NCI-H748 (cell line): Measurements from ENCODE around the gene CENPU.
"Not testable (repeated sequence)": the region's sequence is repeated elsewhere in the genome, so short reads cannot be mapped to it uniquely, and the experiment has no call there.

Source experiments
- DNase-seq: peaks from one replicate; lab custom pipeline; 2025; ENCODE audit not compliant: unreplicated experiment; lab: John Stamatoyannopoulos, UW

CENPU gene

DNA sequence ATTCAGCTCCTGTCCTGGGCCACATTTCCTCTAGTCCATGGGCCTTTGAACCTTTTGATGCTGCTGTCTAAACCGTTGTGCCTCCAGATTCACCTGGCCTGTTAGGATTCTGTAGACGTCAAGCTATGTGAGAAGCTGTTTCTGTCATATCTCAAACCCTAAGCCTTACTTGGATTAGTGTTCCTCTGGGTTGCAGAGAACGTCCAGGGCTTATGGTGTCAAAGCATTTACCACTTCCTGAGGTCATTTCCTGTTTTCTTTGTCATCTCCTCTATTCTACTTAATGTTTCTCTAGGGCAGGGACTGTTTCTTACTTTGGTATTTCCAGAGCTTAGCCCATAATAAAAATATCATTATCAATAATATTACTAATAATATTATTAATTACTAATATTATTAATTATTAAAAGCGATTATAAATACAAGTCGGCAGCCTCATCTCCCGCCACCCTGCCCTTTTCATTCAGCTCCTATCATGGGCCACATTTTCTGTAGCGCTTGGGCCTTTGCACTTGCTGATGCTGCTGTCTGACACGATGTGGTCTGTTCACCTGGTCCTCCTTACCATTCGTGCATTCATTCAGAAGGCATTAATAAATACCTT is 65.3 kb downstream of the CENPU start:
- DNase-seq = no peak

- no peak for DNase-seq
These were observed 65.8 kb downstream of the CENPU start for GRCh38 chr4:184668096-184668495.

GRCh38 chr4:184666670-184667069 is 67.2 kb downstream of the CENPU start:
- no peak for DNase-seq

GRCh38 chr4:184664445-184665210 is 69.3 kb downstream of the CENPU start:
- DNase-seq = no peak

DNA sequence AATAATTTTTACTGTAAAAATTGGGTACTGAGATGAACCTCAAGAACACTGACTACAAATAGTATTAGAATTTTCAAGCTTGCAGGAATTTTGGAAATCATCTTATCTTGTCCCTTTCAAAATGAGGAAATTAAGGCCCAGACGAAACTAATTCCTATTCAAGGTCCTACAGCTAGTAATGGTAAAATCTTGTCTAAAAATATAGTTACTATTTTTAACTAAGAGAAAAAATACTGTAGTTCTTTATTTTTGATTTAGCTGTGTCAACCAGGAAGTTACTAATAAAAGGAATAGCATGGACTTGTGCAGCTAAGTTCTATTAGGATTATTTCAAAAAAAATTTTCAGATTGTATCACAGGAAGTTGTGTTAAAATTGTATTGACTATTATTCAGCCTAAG is 71.7 kb downstream of the CENPU start:
- no peak for DNase-seq

- DNase-seq = no peak
These were observed 72.9 kb downstream of the CENPU start for GRCh38 chr4:184660978-184661377.

GRCh38 chr4:184657820-184658219 is 76.1 kb downstream of the CENPU start:
- DNase-seq = not testable (repeated sequence)

DNA sequence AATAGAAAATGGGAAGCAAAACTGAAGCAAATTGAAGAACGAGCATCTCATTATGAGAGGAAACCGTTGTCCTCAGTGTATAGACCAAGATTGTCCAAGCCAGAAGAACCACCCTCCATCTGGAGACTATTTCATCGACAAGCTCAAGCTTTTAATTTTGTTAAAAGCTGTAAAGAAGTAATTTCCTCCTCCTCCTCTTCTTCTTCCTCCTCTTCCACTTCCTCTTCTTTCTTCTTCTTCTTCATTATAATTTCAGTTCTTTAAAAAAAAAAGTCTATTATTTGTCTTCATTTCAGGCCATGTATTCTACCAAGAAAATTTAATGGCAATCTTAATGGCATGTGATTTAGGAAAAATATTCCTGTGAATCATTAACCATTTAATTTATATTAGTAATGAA is 76.8 kb downstream of the CENPU start:
- DNase-seq = no peak

GRCh38 chr4:184655889-184656869 is 77.7 kb downstream of the CENPU start:
- no peak for DNase-seq

DNA sequence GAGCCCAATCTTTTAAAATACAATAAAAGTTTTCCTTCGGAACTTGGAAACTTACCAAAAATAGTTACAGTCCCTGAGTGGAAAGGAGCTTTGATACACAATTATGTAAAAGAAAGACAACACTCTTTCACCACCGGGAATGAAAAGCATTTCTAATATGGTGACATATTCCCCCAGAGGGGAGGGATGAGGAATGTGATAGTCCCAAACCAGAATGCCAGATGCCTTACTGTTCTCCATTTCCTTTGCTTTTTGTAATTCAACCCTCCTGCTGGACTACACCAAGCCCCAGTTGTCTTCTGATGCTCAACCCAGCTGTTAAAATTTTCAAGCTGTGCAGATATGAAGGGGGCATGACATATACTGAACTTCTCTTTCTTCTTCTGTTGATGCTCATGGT is 80.2 kb downstream of the CENPU start:
- DNase-seq = no peak

GRCh38 chr4:184652681-184653080 is 81.2 kb downstream of the CENPU start:
- not testable (repeated sequence) for DNase-seq

DNA sequence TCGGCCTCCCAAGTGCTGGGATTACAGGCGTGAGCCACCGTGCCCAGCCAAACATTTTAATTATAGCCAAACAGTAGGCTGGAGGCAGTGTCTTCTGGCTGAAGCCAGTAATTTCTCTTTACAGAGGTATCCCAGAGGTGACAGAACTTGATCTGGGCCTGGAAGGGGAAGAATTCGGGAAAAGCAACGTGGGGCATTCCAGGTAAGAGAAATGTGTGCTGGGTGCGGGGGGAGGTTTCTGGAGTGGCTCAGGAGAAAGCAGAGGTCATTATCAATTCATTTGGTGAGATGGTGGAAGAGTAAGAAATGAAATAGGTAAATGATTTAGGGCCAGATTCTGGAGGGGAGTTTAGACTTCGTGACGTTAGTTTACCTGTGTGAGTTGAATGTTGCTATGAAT is 82.0 kb downstream of the CENPU start:
- DNase-seq = no peak

DNA sequence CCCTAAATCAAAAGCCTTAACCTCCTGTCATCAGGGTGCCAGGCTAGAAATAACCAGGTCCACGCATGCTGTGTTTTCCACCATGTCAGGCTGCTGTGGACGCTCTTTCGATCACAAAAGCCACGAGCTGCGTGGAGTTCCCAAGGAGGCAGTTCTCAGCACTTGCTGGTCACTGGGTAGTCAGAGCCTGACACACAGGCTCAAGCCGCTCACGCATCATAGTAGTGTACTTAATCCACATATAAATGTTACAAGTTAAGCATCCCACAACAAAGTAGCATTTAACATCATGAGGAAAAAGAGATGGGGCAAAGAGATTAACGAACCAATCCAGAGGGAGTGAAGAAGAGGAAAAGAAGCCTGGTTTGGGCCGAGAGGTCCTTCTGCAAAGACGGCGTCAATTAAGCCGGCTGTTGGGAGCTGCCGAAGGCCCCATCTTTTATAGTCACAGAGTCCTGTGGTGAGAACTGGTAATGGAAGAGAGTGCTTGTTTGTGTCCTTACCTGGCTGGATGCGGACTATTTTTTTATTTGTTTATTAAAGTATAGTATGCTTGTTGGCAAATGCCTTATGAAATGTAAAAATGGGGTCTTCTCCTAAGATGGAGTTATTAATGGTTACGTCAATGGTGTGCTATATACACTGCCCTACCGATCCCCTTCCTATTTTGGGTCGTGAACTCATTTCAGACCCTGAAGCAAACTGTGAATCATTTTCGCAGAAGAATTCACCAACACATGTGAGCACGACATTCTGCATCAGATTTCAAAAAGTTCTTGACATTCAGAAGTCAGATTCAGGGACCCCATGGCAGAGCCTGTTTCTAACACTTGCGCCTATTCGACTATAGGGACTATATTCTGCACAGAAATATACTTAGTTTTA is 83.7 kb downstream of the CENPU start:
- DNase-seq = peak; percentile 52

- DNase-seq = peak; percentile 97
These were observed 84.6 kb downstream of the CENPU start, which contains the start of the genes CASP3 and PRIMPOL for GRCh38 chr4:184649026-184649970. Gene CASP3 (minus strand): TSS chr4:184649447. CDS start chr4:184638453, 10,994 bp downstream. Gene PRIMPOL (plus strand): TSS chr4:184649738. CDS start chr4:184657141, 7,403 bp downstream.

DNA sequence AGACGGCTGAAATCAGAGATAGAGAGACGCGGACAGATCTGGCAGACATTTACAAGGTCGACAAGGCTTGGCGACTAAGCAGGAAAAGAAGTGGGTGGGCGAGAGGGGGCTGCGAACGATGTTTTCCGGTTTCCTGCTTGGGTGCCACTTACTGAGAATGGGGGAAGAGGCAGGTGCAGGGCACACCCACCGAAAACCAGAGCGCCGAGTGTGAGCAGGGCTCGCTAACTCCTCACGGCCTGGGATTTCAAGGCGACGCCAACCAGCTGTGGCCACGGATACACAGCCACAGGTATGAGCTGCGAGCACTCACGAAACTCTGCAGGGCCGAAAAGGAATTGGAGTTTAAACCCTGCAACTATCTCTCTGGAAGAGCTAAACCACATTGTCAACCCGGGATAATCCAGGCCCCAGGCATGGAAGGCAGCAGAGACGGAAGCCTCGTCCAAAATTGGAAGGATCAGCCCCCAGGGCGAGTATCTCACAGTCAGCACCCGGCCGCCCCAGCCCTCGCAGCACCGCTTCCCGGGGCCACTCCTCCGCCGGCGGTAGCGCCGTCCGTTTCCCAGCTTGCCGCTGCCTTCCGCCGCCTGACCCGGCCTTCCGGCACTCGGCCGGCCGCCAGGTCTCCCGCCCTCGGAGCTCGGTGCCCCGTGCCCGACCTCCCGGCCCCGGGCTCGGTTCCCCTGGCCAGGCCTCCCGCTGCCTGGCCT is 85.4 kb downstream of the CENPU start:
- peak; percentile 55 for DNase-seq

DNA sequence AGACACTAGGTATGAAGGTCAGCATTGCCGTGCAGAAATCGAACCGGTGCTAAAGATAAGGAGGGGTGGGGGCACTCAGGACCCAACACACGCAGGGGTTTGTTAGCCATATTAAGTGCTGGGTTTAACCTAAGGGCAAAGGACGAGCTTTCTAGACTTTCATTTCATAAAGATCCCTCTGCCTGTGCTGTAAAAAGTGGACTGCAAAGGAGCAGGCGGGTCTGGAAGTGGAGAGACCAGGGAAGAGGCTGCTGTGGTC is 85.9 kb downstream of the CENPU start:
- DNase-seq = no peak

GRCh38 chr4:184647266-184648053 is 86.4 kb downstream of the CENPU start:
- no peak for DNase-seq
